NCI-H2029 (cell line): ENCODE data around the gene SSBP2.

Experiments
- DNase-seq: peaks from one replicate; lab custom pipeline; 2025; lab: John Stamatoyannopoulos, UW

The SSBP2 gene

DNA sequence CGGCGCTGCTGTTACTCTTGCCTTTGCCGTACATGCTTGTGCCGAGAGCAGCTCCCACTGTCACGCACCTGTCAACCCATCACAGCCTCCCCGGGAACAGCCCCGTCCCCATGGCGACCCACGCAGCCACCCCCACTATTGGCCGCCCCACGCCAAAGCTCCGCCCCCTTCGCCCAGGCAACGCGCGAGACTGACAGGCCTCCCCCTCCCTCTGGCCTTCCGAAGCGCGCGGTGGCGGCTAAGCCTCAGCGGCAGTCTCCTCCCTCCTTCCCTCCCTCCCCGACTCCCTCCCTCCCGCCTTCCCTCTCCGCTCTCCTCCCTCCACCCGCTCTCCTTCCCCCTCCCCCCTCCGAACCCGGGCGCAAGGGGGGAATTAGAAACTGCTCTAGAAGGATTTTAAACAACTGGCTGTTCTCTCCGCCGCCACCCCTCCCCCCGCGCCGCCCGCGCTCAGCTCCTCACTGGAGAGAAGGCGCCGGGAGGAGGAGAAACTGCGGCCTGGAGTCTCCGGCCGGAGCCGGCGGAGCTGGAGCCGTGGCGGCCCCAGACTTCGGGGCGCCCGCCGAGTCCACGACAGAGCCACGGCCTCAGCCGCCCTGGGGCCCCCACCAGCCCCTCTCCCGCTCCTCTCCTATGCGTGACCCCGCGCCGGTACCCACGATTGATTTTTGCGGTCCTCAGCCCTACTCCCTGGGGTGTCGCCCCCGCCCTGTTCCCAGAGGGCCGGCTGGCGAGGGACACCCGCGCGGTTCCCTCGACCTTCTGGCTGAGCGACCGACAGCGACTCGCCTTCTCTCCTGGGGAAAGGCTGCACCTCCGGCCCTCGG, at the start of gene SSBP2:
Gene SSBP2 (minus strand): TSS at position 89 of the 827 bp plus-strand sequence. CDS start 55 bp downstream, at position 34.
- DNase-seq, result peak; percentile 97

- DNase-seq, result no peak
Measured at GRCh38 chr5:81795666-81796065, 44.8 kb upstream of the SSBP2 start.

GRCh38 chr5:81794226-81794625, 43.3 kb upstream of the SSBP2 start:
- no peak for DNase-seq

- DNase-seq, result no peak
Measured at GRCh38 chr5:81790336-81790735, 39.4 kb upstream of the SSBP2 start.

- DNase-seq, result no peak
Measured at GRCh38 chr5:81789033-81789432, 38.1 kb upstream of the SSBP2 start.

- DNase-seq, result no peak
Measured at GRCh38 chr5:81788329-81788728, 37.4 kb upstream of the SSBP2 start.

GRCh38 chr5:81787474-81788242, 36.8 kb upstream of the SSBP2 start:
- DNase-seq, result no peak

- no peak for DNase-seq
Measured at GRCh38 chr5:81786991-81787390, 36.1 kb upstream of the SSBP2 start.

DNA sequence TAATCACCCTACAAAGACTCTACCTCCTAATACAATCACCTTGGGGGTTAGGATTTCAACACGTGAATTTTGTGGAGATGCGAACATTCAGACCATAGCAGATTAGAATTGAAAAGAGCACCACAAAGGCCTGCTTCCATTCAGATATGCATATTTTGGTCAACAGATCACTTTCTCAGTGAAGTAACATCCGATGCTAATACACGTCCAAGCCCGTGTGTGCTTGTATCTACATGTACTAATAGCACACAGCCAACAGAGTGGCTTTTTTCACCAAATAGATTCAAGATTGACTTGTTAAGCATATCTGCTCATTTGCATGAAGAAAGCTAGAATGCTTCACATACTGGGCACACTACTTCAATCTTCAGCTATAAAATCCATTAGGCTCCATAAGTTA, 35.6 kb upstream of the SSBP2 start:
- no peak for DNase-seq

DNA sequence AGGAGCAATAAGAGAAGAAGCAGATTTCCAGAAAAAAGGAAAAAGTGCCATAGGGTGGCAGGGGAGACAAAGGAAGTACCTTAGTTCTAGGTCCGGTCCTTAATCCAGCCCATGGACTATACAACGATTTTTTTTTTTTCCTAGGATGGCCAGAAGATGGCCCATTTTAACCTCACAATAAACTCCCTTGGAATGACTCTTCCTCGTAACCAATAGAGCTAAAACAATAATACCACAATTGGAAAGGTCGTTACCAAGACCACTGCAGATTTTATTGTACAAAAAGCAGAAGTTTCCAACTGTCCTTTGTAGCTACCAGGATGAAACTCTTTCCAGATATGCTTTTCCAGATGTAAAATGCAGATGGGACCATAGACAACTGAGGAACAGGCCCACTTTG, 34.4 kb upstream of the SSBP2 start:
- DNase-seq, result no peak

- DNase-seq, result no peak
Measured at GRCh38 chr5:81783401-81783800, 32.5 kb upstream of the SSBP2 start.

DNA sequence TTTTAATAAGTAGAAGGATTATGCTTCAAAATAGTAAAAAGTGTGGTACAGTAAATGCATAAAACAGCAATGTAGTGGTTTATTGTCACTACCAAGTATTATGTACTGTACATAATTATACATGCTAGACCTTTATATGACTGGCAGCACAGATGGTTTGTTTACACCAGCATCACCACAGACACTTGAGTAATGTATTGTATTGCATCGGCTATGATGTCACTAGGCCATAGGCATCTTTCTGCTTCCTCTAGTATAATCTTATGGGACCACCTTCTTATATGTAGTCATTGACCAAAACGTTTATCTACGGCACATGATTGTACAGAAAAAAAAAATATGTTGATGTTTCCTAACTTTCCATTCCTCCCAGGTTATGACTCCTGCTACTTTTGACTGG, 31.9 kb upstream of the SSBP2 start:
- no peak for DNase-seq

DNA sequence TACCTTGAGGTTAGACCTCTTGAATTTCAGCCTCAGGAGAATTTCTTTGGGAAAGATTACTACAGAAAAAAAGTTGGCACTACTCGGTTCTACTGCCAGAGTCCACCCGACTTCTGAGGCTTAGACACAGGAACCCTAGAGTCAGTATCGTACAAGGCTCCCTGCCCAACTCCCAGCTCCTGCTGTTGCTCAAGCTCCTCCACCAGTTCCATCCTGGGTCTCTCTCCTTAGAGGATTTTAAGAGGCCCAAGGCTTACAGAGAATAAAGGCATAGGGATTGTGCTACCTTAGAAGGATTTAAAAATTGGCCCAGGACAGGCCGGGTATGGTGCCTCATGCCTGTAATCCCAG, 29.0 kb upstream of the SSBP2 start:
- no peak for DNase-seq

- DNase-seq, result peak; percentile 57
Measured at GRCh38 chr5:81779125-81779915, 28.4 kb upstream of the SSBP2 start.

GRCh38 chr5:81778642-81779041, 27.7 kb upstream of the SSBP2 start:
- DNase-seq, result no peak

DNA sequence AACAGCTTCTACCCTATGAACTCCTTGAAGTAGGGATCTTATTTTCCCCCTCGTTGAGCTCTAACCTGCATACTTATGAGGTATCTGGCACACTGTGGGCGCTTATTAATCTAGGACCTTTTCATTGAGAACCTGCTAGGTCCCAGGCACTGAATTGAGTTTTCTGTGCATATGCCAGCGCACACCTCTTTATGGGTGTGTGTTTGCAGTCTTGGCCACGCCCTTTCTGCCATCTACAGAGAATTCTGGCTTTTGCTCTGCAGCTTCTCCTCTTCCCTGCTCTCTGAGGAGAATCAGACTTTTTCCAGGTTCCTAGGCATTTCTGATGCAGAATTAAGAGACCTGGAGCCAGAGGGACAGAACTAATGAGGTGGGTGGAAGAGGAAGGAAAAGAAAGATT, 25.4 kb upstream of the SSBP2 start:
- no peak for DNase-seq

GRCh38 chr5:81774374-81774773, 23.5 kb upstream of the SSBP2 start:
- DNase-seq, result no peak

- no peak for DNase-seq
Measured at GRCh38 chr5:81773574-81773973, 22.7 kb upstream of the SSBP2 start.

DNA sequence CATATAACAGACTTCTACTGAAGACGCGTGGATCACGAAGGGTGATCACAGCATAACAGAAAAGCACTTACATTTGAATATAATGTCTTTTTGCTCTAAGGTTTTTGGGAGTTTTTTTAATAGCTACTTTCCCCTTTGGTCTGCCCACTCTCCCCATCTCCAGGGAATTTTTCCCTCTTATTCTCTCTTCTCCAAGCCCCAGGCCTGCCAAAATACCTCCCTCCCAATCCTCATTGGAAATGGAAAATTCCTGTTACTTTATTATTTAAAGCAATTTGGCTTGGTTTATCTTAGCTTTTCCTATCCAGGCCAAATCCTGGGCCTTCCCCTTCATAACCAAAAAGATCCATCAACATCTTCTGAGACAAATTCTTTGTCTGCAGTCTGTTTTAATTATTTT, 22.3 kb upstream of the SSBP2 start:
- no peak for DNase-seq

DNA sequence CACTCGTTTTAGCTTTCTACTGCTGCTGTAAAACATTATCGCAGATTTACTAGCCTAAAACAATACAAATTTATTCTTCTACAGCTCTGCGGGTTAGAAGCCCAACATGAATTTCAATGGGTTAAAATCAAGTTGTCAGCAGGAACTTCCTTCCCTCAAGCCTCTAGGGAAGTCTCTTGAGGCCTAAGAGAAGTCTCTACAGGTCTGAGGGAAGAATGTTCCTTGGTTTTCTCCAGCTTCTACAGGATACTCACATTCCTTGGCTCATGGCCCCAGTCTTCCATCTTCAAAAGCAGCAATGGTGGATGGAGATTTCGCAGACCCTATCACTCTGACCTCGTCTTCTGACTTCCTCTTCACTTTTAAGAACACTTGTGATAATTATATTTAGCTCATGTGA, 21.6 kb upstream of the SSBP2 start:
- DNase-seq, result no peak

DNA sequence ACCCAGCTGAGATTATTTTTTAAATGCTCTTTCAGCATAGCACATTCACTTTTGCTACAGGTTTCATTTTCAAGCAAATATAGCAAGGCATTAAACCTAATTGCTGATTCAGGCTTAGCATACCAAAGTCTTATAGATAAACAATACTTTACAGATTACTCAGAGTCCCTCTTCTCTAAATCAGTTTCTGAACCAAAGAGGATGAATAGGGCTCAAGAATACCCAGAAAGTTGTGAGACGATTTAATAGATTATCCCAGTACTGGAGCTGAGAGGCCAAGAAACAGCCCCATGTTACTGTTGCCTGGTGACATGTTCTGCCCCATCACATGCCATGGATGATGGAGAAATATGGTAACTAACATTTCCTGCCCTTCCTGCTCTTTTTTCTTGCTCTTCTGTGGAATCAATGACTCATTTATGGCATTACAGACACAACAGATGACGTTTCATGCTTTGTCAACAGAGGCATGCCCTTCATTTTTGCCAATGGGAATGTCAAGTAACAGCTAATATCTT, 18.1 kb upstream of the SSBP2 start:
- DNase-seq, result no peak

DNA sequence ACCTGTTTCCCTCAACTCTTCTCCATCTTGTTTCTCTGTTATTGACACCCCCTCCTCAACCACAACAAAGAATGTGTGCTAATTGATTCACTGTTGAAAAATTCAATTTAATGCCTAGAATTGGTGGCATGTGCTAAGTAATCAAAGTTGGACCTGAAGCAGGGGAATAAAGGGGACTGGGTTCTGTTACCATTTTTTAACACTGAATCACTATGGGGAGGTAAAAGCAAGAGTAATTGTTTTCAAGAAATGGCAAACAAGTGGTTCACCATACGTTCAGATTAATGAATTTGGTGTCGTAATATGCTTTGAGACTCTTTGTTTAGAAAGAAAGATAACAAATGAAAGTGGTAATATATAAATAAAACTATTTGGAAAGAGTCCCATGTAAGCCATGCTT, 17.0 kb upstream of the SSBP2 start:
- no peak for DNase-seq
